GM12878 (cell line): ENCODE data around the gene SNAP91. TPM values are rescaled to one million over a fixed set of nuclear protein-coding genes. Genes with fewer than 3 reads are reported as not detected.

Source experiments
- ATAC-seq: fragments of 200-7000 bp; cut with Tn5 transposase; 3 replicates; pipeline ENCODE4 v1.9.1; 2020; ENCODE audit warnings: mild to moderate bottlenecking, moderate library complexity
- BruUV-seq: library from RNA; stranded (reverse); fragments of 400-500 nt; replicated peaks from 2 replicates; lab custom pipeline; 2021; lab: Mats Ljungman, UMichigan
- CTCF ChIA-PET: fragments of 300-600 bp; sonication (Branson Sonifier 250); formaldehyde crosslinking; extraction: SDS; loops from one replicate; lab custom pipeline; 2021; ENCODE audit warnings: inconsistent platforms; lab: Yijun Ruan, JAX
- POLR2A ChIA-PET: fragments of 350-600 bp; formaldehyde crosslinking; extraction: SDS; loops from one replicate; lab custom pipeline; 2021; ENCODE audit warnings: inconsistent platforms; lab: Charles Lee
- RAD21 ChIA-PET: fragments of 300-600 bp; sonication (Branson Sonifier 250); formaldehyde crosslinking; loops from one replicate; lab custom pipeline; 2023; ENCODE audit warnings: antibody characterized with exemption; ENCODE audit not compliant: unreplicated experiment; lab: Charles Lee
- SMC1A ChIA-PET: fragments of 300-600 bp; sonication (Branson Sonifier 250); formaldehyde crosslinking; loops from one replicate; lab custom pipeline; 2023; ENCODE audit not compliant: unreplicated experiment, uncharacterized antibody; lab: Charles Lee
- DNase-seq: peaks from one replicate; pipeline ENCODE4 v3.0.0-alpha.2; 2011; ENCODE audit warnings: low read depth, low spot score
- FAIRE-seq: peaks from 3 replicates; lab custom pipeline; 2011; peaks lifted over from hg19 to GRCh38; lab: Jason Lieb, UNC
- H2AFZ ChIP-seq: 2 replicates; pipeline ENCODE4 v1.6.0; 2011; ENCODE audit warnings: low read depth, low read length, control low read depth; ENCODE audit not compliant: control insufficient read depth
- H3K27ac ChIP-seq: 2 replicates; pipeline ENCODE4 v1.5.1; 2011; ENCODE audit warnings: control low read depth; ENCODE audit not compliant: control insufficient read depth, insufficient read depth
- H3K27me3 ChIP-seq, 2 experiments: replicated peaks in 1 of 2; 2 replicates each; pipeline versions ENCODE4 v1.6.0 to v1.6.1; 2011; ENCODE audit warnings: low read length in 1 of 2; ENCODE audit not compliant: control insufficient read depth in 2 of 2, insufficient read depth in 2 of 2
- H3K36me3 ChIP-seq, 2 experiments: 2 replicates each; pipeline ENCODE4 v1.5.1; 2011; ENCODE audit warnings: low read length in 1 of 2; ENCODE audit not compliant: control insufficient read depth in 2 of 2, insufficient read depth in 2 of 2
- H3K4me1 ChIP-seq: 2 replicates; pipeline ENCODE4 v1.6.1; 2011; ENCODE audit warnings: mild to moderate bottlenecking, low read length, moderate library complexity, mixed read lengths; ENCODE audit not compliant: control insufficient read depth, insufficient read depth
- H3K4me2 ChIP-seq: 2 replicates; pipeline ENCODE4 v1.6.0; 2011; ENCODE audit warnings: control low read depth; ENCODE audit not compliant: control insufficient read depth, insufficient read depth
- H3K4me3 ChIP-seq: fragments of 200-600 bp; sonication (generic); 2 replicates; pipeline ENCODE4 v1.5.1; 2016
- H3K79me2 ChIP-seq: 2 replicates; pipeline ENCODE4 v1.6.0; 2011; ENCODE audit warnings: low read length; ENCODE audit not compliant: control insufficient read depth, insufficient read depth
- H3K9ac ChIP-seq: 2 replicates; pipeline ENCODE4 v1.8.0; 2011; ENCODE audit warnings: low read length, control low read depth, mixed read lengths; ENCODE audit not compliant: control insufficient read depth, insufficient read depth
- H3K9me3 ChIP-seq: replicated peaks from 3 replicates; pipeline ENCODE4 v1.5.1; 2011; ENCODE audit warnings: mild to moderate bottlenecking, low read length; ENCODE audit not compliant: control insufficient read depth, insufficient read depth
- H4K20me1 ChIP-seq: 2 replicates; pipeline ENCODE4 v1.6.0; 2011; ENCODE audit not compliant: control insufficient read depth, insufficient read depth
- FOXK2 ChIP-seq: fragments of 450-650 bp; IDR thresholded peaks from 2 replicates; pipeline ENCODE4 v1.6.1; 2017; ENCODE audit warnings: mild to moderate bottlenecking, moderate library complexity
- HDAC2 ChIP-seq: fragments of 200-600 bp; sonication (generic); IDR thresholded peaks from 2 replicates; pipeline ENCODE4 v1.6.1; 2017
- MXI1 ChIP-seq: fragments of 150-350 bp; IDR thresholded peaks from 2 replicates; pipeline ENCODE4 v1.6.1; 2011; ENCODE audit warnings: low read depth, mild to moderate bottlenecking, inconsistent platforms, low read length, improper control_type of control experiment
- MYB ChIP-seq: fragments of 150-350 bp; IDR thresholded peaks from 2 replicates; pipeline ENCODE4 v1.6.1; 2014; ENCODE audit warnings: mild to moderate bottlenecking, low read depth, low read length, borderline replicate concordance
- NR2F1 ChIP-seq: fragments of 450-650 bp; conservative IDR thresholded peaks from 2 replicates; pipeline ENCODE4 v1.6.1; 2017; ENCODE audit warnings: mild to moderate bottlenecking
- RCOR1 ChIP-seq: conservative IDR thresholded peaks from 2 replicates; pipeline ENCODE4 v1.6.1; 2012; ENCODE audit warnings: low read depth, low read length, improper control_type of control experiment
- in situ Hi-C: fragments of 300-500 bp; cut with MboI; formaldehyde crosslinking; loops from 9 replicates; pipeline ENCODE4 v1.14.3; 2018; ENCODE audit warnings: mixed read lengths
- intact Hi-C: fragments of 100-400 bp; cut with micrococcal nuclease; formaldehyde crosslinking; loops from one replicate; pipeline ENCODE4 v1.14.2; 2022; ENCODE audit not compliant: unreplicated experiment
- polyA plus RNA-seq, 11 experiments: library from polyadenylated mRNA; depleted of rRNA in 4 of 11; unstranded in 6 of 11; stranded (reverse) in 5 of 11; fragments of >200 nt; fragmentation: Nextera tagmentation in 4 of 11; fragmentation: Illumina TruSeq in 1 of 11; extraction: Ambion mirVana in 4 of 11; extraction: Trizol in 1 of 11; gene quantifications; 1 replicate in 1 of 11; 2 replicates in 10 of 11; pipeline versions ENCODE4 v1.2.1 to v1.2.3, GENCODE V29; 2011 to 2016; ENCODE audit warnings: inconsistent platforms in 2 of 11, missing spikeins in 2 of 11, low read depth in 1 of 11
- total RNA-seq, 4 experiments: library from RNA; depleted of rRNA in 3 of 4; stranded (reverse); fragments of >200 nt in 3 of 4; fragmentation: Illumina TruSeq in 1 of 4; extraction: Trizol in 1 of 4; gene quantifications; 2 replicates each; pipeline versions ENCODE4 v1.2.1 to v1.2.3, GENCODE V29; 2013 to 2021
- TF ChIP-seq, protein P1 (sequence below): fragments of 450-650 bp; formaldehyde crosslinking; IDR thresholded peaks from 2 replicates; pipeline ENCODE4 v1.4.0; 2020; ENCODE audit warnings: mild to moderate bottlenecking, moderate library complexity

Gene SNAP91
- total and polyA plus RNA-seq, 10 of the 15 experiments (the other 5 are each of a cell fraction or from before 2014, with no cell fraction given): 0.01 to 0.49 (median 0.12) TPM; not detected in 2

DNA sequence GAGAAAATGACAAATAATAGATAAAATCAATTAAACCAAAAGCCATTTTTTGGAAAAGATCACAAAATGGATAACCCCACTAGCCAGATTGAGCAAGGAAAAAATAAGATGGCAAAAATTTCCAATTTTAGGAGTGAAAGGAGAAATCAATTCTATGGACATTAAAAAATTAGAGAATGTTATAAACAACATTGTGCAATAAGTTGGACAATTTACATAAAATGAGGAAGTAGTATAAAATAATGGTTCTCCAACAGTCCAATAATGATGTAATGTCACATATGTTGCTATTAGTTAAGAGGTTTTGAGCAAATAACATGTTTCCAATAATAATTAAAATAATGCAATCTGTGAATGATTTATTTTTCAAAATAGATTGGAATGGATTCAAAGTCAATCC lies 3.1 kb upstream of the SNAP91 start:
- Histone ChIP-seq H3K27ac (no peak overlapping the region), H3K4me1 (no peaks in the 10 kb centered on the region), H3K4me3 (no peak overlapping the region), H3K9ac (no peak overlapping the region), H3K79me2 (no peaks in the 10 kb centered on the region), H3K4me2 (no peak overlapping the region), H2AFZ (no peak overlapping the region), H3K9me3 (no peaks in the 10 kb centered on the region; the same call in 2 of the 3 replicates), H3K36me3 (no peaks in the 10 kb centered on the region), H4K20me1 (no peaks in the 10 kb centered on the region), H3K27me3 (peaks cover 1 to 13% of the 10 kb centered on the region in 2 experiments; a peak in 2 of 4 replicates)
- no TSS peak for BruUV-seq
- RAD21 ChIA-PET: no interaction called here
- no peak for ATAC-seq
- SMC1A ChIA-PET: no interaction called here
- no peak for DNase-seq
- in situ Hi-C loops: no loop called here
- no peak for FAIRE-seq
- no peak for TF ChIP-seq MXI1
- TF ChIP-seq, protein P1, sequence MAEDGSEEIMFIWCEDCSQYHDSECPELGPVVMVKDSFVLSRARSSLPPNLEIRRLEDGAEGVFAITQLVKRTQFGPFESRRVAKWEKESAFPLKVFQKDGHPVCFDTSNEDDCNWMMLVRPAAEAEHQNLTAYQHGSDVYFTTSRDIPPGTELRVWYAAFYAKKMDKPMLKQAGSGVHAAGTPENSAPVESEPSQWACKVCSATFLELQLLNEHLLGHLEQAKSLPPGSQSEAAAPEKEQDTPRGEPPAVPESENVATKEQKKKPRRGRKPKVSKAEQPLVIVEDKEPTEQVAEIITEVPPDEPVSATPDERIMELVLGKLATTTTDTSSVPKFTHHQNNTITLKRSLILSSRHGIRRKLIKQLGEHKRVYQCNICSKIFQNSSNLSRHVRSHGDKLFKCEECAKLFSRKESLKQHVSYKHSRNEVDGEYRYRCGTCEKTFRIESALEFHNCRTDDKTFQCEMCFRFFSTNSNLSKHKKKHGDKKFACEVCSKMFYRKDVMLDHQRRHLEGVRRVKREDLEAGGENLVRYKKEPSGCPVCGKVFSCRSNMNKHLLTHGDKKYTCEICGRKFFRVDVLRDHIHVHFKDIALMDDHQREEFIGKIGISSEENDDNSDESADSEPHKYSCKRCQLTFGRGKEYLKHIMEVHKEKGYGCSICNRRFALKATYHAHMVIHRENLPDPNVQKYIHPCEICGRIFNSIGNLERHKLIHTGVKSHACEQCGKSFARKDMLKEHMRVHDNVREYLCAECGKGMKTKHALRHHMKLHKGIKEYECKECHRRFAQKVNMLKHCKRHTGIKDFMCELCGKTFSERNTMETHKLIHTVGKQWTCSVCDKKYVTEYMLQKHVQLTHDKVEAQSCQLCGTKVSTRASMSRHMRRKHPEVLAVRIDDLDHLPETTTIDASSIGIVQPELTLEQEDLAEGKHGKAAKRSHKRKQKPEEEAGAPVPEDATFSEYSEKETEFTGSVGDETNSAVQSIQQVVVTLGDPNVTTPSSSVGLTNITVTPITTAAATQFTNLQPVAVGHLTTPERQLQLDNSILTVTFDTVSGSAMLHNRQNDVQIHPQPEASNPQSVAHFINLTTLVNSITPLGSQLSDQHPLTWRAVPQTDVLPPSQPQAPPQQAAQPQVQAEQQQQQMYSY: no peak
- TF ChIP-seq RCOR1: no peak
- no peak for TF ChIP-seq HDAC2
- TF ChIP-seq NR2F1: no peak
- no peak for TF ChIP-seq FOXK2
- TF ChIP-seq MYB: no peak
- CTCF ChIA-PET: no interaction called here
- intact Hi-C loops: no loop called here
- POLR2A ChIA-PET: no interaction called here
